Measurements from ENCODE around the gene GDF11.

The GDF11 gene

DNA sequence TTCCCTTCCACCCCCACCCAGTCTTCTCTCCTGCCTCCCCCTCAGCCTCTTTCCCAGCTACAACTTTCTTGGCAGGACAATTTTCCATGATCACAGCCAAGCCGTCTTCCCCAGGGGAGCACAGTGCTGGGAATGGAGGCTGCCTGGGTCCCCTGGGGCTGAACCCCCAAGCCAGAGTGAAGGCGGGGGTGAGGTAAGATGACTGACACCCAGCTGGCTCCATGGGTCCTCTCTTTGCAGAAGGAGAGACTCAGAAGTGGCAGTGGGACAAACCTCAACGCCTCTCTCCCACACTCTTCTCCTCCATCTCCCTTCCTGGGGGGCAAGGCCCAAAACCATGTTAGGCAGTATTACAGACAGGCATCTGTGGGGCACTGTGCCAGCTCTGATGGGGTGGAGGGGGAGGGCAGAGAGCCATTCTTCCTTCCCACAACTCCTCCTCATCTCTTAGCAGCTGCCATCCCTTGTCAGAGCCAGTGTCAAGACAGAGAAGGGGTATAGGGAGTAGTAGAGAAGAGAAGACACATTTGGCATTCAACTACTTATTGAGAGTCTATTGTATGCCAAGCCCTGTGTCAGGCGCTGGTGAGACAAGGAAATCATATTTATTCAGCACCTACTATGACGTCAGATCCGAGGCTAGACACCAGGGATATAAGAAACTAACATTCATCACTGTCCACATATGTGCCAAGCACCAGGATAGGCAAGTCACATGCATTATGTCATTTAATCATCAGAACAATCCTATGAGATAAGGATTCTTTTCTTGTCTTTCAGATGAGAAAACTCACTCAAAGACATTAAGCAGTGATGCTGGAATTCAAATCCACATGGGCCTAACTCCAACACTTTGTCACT is 38.8 kb upstream of the GDF11 start:
- TF ChIP-seq, protein P1, sequence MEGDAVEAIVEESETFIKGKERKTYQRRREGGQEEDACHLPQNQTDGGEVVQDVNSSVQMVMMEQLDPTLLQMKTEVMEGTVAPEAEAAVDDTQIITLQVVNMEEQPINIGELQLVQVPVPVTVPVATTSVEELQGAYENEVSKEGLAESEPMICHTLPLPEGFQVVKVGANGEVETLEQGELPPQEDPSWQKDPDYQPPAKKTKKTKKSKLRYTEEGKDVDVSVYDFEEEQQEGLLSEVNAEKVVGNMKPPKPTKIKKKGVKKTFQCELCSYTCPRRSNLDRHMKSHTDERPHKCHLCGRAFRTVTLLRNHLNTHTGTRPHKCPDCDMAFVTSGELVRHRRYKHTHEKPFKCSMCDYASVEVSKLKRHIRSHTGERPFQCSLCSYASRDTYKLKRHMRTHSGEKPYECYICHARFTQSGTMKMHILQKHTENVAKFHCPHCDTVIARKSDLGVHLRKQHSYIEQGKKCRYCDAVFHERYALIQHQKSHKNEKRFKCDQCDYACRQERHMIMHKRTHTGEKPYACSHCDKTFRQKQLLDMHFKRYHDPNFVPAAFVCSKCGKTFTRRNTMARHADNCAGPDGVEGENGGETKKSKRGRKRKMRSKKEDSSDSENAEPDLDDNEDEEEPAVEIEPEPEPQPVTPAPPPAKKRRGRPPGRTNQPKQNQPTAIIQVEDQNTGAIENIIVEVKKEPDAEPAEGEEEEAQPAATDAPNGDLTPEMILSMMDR (IDR thresholded peaks at IDR 0.05), result no peak

DNA sequence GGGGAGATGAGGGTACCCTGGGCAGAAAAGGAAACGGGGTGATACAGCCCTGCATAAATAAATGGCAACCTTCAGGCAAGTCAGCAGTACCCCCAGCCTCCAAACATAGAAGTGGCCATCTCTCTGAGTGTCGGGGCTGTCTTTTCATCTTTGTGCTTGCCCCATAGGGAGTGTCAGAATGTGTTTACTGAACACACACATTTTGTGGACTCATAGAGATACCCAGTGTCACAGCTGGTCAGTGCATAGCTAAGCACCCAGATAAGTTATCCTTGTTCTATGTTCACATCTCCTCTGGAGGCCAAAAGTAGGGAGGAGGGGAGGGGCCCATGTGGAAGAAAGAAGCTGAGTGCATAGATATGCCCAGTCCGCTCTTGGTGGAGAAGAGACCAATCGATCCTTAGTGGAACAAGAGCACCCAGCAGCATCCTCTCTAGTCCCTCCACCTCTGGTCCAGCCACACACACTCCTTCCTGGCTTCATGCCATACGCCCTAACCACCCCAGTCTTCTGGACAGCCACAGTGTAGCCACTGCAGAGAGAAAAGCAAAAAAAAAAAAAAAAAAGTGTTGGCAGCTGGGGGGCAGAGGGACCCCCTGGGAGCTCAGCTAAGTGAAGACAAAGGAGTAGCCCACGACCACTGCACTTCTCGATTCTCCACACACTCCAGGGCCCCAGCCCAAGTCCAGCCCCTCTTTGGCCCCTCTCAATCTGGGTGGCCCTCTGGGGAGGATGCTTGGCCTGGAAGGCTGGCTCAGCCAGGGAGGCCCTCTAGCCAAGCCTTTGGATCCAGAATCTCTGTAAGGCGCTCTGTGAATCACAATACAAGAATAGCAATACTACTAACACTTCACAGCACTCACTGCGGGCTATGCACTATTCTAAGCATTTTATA is 37.9 kb upstream of the GDF11 start:
- TF ChIP-seq, protein P1 (IDR thresholded peaks at IDR 0.05), result no peak

DNA sequence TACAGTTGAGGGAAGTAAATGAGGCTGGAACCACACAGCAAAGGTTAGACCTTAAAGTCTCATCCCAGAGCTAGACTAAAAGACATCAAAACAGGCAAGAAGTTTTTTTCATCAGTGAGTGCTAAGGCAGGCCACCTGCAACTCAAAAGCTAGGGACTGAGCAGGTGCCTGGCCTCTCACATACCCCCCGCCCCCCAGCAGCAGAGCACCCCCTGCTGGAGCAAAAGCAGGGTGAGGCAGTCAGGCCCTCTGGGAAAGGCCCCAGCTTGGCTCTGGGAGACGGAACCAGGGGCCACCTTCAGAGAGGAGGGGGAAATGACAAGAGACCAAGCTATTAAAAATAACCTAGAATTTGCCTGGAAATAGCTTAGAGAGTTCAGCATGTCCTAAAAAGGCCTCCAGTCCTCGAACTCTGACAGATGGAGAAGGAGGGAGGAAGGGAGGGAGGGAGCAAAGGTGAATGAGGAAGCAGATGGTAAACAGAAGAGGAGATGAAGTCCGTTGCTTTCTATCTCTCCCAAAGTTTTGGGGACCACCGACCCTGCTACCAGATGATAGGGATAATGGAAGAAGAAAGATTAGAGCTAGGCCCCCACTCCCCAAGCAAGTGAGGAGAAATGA is 37.0 kb upstream of the GDF11 start:
- TF ChIP-seq, protein P1 (IDR thresholded peaks at IDR 0.05), result peak; percentile 32; the same call in 1 of the 2 replicates

DNA sequence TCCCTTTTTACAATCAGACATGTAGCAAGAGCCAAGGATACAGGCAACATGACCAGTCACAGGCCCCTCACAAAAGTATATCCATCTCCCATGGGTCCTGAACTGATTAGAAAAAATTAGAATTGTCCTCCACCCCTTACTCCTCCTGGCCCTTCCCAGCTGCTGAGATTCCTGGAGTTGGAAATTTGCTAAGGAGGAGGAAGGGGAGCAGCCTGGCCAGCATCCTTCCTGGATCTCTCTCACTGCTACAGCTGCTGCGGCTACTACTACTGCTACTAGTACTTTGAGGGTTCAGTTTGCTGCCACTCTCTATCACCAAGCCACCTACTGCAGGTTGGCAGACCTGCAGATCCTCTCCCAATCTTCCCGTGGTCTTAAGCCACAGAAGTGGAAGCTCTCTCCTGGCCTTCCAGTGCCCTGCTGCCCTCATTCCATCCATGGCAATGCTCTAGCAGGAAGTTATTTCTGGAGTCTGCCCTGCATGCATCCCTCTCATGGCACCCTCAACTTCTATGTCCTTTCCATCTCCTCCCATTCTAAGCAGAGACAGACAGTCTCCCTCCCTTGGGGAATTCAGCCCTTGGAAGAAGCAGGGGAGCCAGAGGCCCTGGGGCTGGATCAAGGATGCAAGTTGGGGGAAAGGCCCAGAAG is 36.2 kb upstream of the GDF11 start:
- TF ChIP-seq, protein P1 (IDR thresholded peaks at IDR 0.05), result no peak

DNA sequence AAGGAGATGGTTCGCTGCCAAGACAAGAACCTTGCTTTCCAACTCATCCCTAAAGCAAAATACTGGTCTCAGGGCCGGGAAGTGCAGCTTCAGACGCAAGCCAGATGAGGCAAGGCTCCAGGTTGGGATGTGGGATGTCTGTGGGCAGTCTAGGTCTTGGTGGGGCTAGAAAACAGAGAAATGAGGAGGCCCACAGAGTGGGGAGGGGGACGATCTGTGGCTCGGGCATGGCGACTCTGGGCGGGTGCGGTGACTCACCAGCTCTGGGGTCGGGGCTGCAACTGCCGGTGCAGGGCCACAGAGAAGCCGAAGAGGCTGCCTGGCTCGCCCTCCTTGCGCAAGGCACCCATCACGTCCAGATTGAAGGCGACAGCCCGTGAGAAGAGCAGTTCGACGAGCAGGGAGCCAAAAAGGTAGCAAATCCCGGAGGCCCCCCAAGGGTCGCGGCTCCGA is 35.7 kb upstream of the GDF11 start:
- TF ChIP-seq, protein P1 (IDR thresholded peaks at IDR 0.05), result no peak

DNA sequence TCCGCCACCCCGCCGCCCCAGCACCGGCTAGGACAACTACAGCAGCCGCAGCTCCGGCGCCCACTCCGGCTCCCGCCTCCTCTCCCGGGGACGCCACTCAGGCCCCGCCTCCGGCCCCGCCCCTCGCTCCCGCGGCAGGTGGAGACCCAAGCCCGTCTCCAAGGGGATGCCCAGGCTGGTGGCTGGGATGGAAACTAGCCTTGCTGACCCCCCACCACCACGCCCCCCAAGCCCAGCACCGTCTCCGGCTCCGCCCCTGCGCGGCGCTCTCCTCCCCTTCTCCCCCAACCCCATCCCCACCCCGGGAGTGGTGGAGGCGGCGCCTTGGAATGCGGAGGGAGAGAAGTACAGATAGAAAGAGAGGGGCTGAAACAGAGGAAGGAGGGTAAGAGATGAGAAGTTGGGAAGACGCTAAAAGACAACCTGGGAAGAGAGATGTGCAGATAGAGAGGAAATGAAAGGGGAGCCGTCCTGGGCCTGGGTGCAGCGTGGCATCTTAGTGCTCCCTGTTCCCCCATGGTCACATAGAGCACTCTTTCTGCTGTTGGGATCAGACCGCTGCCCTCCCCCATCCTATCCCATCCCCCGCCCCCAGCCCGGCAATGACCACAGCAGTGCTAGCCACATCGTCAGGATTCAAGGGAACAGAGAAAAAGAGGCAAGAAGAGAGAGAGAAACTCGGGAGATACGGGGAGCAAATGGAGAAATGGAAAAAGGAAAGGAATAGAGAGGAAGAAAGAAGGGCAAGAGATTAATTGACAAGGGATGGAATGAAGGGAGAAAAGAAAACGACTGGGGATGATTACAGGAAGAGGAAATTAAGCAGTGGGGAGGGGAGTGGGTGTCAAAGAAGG is 34.9 kb upstream of the GDF11 start, which contains the start of gene ITGA7:
TSS of gene ITGA7 (minus strand) at position 64 of the 854 bp plus-strand sequence. CDS start 222 bp downstream, outside the sequence.
- TF ChIP-seq, protein P1 (IDR thresholded peaks at IDR 0.05), result no peak
